ENCODE data around the gene ZNF493.

The ZNF493 gene

GRCh38 chr19:21463449-21464105 lies 66.6 kb downstream of the ZNF493 start:
- DNase-seq: peak; percentile 15

- no peak for DNase-seq
These were observed 69.7 kb downstream of the ZNF493 start for GRCh38 chr19:21466627-21467026.

GRCh38 chr19:21468791-21469190 lies 71.9 kb downstream of the ZNF493 start:
- DNase-seq: no peak

GRCh38 chr19:21472507-21472906 lies 75.6 kb downstream of the ZNF493 start:
- no peak for DNase-seq

- peak; percentile 74 for DNase-seq
These were observed 77.8 kb downstream of the ZNF493 start for GRCh38 chr19:21474671-21475181.

All from activated naive CD4-positive, alpha-beta T cell treated with Interleukin-2 at 50 U/mL for 16 hours (primary cell).